Daoy (cell line): ENCODE data around the gene ZNF749. TPM values are rescaled to one million over a fixed set of nuclear protein-coding genes. Genes with fewer than 3 reads are reported as not detected.

Experiments
- DNase-seq: peaks from one replicate; pipeline ENCODE4 v3.0.0-alpha.2; 2015; ENCODE audit warnings: low read depth
- total RNA-seq: library from RNA; depleted of rRNA; stranded (reverse); fragments of >200 nt; shearing (Covaris generic); gene quantifications from 2 replicates; pipeline ENCODE4 v1.2.3, GENCODE V29; 2014; rRNA removed

The ZNF749 gene
- 11.2 and 16.2 TPM in 2 replicates for total RNA-seq

DNA sequence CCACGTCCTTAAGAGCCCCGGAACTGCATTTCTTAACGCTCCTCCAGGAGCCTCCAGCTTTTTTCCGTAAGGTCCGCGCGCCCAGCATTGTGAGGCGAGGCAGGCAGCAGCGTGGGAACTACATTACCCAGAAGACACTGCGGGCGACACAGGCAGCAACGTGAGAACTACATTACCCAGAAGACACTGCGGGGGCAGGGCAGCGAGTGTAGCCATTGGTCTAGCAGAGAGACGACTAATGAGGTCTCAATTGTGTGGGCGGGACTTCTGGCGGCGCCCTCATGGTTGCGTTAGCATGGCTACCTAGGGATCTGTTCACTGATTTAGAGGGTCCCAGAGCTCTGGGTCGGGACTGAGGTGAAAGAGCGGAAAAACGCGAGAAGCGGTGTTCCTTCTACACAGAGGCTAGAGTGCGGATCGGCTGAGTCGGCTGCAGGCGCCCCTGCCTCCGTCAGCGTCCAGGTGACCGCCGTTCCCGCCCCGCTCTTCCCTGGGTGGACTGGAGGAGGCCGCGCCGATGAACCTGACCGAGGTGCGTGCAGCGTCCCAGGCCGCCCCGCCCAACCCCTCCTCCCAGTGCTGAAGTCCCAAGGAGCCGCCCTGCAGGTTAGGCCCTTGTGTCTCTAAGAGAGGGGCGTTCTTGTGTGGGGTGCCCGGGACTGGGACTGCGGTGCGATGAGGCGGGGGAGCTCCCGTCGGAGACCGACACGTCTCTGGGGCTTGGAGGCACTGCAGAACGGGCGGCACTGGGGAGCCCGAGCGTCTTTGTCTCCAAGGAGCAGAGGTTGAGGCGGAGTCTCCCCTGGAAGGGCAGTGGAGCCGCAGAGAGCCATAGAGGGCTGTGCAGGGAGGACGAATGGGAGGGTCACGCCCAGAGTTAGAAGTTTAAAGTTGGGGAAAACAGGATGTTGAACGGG is at the start of gene ZNF749:
TSS of gene ZNF749 (plus strand) at position 264 of the 917 bp plus-strand sequence. CDS start at position 518, 254 bp downstream.
- peak; percentile 100 for DNase-seq

DNA sequence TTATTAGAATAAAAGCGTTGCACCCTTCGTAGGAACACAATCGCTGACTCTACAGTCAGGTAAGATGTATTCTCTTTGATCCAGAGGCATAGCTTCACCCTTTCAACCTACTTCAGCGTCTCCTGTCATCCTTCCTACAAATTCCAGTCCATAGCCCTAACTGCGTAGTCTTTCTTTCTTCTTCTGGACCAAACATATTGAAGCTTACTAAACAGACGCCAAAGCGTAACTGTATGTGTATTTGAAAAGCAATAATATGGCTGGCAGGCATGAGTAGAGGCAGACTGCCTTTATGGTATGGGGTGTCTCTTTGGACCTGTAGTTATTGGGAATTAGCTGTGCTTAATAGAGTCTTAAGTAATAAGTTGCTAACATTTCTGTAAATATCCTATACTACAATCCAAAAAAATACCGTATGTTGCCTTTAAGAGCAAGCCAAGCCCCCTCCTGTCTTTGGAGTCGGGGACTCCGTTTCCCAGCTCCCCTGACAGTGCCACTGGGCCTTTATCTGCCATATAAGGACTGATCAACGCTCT is 45.9 kb upstream of the ZNF749 start:
- no peak for DNase-seq

DNA sequence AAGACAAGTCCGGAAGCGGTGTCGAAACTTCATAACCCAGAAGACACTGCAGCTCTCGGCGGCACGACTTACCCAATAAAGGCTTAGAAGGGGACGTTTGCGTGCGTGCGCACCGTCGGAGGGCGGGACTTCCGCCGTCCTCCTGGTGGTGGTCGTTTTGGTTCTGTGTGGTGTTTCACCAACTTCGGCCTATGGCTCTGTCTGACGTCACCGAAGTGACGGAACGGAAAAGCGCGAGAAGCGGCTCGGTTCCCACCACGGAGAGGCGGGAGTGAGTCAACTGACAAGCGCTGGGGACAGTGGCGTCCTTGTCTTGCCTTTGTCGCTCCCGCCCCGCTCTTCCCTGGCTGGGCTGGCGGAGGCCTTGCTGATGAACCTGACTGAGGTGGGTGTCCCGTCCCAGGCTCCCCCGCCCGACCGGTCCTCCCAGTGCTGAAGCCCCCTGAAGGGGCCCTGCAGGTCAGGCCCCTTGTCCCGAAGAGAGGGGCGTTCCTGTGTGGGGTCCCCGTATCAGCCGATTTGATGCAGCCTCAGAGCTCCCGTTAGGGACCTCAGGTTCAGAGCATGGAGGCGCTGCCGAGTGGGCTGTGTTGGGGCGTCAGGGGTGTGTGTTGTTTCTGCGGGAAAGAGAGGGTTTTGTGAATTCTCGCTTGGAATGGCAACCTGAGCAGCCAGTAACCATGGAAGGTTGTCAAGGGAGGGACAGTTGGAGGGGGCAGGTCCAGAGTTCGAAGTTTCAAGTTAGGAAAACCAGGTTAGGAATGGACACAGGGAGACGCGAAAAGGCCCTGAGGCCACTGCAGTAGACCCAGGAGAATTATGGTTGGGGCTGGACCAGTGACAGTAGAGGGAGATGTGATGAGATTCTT is 45.2 kb upstream of the ZNF749 start, which contains the start of gene ZNF548:
TSS of gene ZNF548 (plus strand) at position 125 of the 869 bp plus-strand sequence. CDS start at position 371, 246 bp downstream.
- DNase-seq: peak; percentile 98

DNA sequence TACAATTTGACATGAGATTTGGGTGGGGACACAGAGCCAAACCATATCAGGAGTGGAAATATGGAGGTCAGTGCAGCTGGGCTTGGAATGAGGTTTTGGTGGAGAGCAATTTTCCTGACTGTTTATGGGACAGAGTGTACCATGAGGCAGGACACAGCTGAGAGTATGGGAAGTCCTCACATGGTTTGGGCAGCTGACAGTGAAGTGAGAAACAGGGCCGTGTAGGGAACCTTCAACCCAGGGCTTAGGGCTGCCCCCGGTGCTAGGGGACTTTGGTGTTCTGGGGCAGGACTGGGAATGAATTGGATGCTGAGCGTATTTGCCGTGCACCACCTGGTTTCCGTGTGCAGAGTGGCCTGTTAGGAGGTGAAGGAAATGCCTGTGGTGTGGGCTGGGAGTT is 39.4 kb upstream of the ZNF749 start:
- no peak for DNase-seq

DNA sequence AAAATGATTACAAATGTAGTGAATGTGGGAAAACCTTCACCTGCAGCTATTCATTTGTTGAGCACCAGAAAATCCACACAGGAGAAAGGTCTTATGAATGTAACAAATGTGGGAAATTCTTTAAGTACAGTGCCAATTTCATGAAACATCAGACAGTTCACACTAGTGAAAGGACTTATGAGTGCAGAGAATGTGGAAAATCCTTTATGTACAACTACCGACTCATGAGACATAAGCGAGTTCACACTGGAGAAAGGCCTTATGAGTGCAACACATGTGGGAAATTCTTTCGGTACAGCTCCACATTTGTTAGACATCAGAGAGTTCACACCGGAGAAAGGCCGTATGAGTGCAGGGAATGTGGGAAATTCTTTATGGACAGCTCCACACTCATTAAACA is 36.3 kb upstream of the ZNF749 start:
- DNase-seq: no peak

DNA sequence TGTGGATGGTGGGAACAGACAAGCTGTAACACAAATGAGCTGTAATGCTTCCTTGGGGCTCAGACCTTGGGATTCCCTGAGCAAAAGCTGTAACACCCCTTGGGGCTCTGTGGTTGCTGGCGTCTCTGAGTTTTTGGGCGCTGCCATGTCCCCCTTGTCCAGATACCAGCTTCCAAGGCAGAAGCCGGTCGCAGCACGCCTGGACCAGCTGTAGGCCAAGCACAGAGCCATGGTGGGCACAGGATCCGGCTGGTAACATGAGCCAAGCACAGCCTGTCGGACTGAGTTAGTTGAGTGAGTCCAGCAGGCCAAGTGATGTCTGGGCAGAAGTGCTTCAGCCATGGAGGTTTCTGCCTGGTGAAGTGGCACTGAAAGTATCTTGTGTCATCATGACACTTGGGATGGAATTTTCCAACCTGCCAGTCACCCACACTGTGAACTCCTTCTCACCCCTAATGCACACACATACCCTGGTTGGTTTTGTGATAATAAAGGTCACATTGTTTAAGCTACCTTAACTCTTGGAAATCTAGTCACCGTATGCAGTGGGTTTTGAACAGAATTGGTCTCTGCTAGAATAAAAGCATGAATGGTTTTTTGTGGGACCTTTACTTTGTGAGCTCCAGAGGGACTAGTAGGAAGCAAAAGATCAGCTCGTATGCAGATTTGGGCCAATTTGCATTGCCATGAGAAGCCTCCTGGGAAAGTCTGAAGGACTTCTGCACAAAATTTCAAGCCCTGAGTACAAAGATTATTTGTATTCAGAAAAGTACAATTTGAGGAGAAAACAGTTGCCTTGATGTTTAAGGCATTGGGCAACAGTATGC is 31.2 kb upstream of the ZNF749 start:
- DNase-seq: no peak

DNA sequence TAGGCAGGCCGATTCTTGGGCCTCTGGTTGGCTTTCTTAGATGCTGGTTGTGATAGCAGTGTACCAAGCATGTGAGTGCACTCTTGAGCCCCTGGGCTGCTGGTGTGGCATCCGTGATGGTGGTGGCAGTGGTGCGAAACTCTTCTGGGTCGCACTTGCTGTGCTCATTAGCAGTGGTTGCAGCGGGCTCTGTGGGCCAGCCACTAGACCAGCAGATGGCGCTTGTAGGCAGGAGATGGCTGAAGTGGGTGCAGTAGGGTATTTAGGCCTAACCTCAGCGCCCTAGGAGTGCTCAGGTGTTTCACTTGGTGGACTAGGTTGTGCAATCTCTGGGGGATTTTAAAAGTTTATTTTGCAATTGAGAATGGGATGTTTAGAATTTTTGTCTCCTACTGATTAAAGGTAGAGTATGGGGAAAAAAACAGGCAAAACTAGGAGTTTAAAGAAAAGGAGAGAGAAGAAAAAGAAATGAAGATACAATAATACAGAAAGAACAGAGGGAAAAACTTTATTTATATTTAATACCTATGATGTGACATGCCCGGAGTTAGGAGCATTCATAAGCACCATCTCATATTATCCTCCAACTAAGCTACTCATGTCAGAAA is 28.5 kb upstream of the ZNF749 start:
- peak; percentile 61 for DNase-seq

DNA sequence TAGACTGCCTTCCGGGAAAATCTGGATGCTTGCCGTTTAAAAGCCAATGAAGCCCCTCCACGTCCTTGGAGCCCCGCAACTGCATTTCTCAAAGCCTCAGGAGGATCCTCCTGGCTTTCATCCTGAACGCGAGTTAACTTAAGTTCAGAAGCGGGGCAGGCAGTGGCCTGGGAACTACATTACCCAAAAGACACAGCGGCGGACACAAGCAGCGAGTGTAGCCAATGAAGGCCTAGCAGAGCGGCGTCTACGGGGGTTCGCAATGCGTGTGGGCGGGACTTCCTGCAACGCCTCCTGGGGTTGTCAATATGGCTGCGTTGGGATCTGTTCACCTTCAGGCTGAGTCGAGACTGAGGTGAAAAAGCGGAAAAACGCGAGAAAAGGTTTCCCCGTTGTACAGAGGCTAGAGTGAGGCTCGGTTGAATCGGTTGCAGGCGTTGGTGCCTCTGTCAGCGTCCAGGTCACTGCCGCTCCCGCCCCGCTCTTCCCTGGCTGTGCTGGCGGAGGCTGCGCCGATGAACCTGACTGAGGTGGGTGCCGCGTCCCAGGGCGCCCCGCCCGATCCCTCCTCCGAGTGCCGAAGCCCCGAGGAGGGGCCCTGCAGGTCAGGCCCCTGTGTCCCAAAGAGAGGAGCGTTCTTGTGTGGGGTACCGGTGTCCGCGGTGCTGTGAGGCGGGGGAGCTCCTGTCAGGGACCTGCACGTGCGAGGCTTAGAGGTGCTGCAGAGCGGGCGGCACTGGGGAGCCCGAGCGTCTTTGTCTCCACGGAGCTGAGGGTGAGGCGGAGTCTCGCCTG is 24.1 kb upstream of the ZNF749 start, which contains the start of gene ZNF17:
TSS of gene ZNF17 (plus strand) at position 285 of the 795 bp plus-strand sequence. CDS start 2,455 bp downstream, outside the sequence.
- peak; percentile 96 for DNase-seq

DNA sequence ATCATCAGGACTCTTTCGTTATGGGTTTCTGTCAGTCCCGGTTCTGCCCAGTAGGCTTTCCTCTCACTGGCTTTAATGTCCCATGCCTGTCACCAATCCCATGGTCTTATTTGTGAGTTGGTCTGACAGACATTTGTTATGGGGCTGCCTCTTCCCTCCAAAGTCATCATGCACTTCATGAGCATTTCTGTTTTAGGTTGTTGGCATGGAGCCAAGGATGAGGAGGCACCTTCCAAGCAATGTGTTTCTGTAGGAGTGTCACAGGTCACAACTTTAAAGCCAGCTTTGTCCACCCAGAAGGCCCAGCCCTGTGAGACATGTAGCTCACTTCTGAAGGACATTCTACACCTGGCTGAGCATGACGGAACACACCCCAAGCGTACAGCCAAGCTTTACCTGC is 15.7 kb upstream of the ZNF749 start:
- no peak for DNase-seq

DNA sequence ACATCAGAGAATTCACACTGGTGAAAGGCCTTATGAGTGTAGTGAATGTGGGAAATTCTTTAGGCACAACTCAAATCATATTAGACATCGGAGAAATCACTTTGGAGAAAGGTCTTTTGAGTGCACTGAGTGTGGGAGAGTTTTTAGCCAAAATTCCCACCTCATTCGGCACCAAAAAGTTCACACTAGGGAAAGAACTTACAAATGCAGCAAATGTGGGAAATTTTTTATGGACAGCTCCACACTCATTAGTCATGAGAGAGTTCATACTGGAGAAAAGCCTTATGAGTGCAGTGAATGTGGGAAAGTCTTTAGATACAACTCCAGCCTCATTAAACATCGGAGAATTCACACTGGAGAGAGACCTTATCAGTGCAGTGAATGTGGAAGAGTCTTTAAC is 14.1 kb upstream of the ZNF749 start:
- no peak for DNase-seq

DNA sequence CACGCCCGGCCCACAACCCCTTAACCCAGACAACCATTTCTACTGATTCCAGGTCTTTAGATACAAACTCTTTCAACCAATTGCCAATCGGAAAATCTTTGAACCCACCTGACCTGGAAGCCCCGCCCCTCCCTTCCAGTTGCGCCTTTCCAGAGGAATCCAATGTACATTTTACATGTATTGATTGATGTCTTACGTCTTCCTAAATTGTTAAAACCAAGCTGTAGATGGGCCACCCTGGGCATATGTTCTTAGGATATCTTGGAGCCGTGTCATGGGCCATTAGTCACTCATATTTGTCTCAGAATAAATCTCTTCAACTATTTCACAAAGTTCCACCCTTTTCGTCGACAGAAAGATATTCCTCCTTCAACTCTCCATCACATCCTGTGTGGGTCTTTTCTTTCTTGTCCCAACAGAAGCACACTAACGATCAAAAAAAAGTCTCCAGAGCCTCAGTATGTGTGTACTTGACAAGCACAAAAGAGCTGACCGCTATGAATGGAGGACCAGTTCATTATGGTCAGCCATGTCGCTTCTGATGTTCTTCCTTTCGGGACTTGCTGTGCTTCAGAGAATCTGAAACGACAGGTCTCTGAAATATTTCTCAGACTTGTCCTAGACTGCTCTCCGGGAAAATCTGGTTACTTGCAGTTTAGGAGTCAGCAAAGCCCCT is 601 bp upstream of the ZNF749 start:
- no peak for DNase-seq

DNA sequence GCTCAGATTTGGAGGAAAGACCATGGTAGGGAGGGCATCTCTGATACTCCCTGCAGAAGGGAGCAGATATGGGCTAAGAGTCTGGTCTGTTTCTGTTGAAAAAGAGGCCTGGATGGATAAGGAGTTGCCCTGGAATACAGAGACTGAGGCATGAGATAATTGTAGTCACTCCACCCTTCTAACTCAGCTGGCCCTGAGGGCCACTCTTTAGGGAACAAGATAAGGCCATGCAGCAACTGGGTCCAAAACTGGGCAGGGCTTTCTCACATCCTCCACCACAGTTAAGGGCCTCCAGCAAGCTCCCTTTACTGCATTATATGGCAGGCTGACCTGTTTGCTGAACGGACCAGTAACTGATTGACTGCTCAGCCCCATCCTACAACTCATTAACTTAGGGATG is 1.3 kb downstream of the ZNF749 start:
- no peak for DNase-seq

DNA sequence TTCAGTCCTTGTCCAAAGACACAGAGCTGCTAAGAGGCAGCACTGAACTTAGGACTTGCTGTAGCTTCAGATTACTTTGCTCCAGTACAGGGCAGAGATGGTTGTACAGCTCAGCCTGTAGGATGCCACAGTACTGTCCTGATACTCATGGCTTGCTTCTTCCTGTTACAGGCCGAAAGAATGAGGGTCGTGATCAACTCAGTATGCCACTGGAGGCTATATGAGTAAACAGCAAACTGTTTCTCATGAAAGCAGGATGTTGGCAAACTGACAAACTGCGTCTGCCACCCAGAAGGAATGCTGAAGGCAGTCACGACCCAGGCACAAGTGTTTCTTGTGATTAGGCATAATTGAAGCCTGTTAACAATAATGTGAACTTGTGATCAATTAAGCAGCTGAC is 2.8 kb downstream of the ZNF749 start:
- no peak for DNase-seq

DNA sequence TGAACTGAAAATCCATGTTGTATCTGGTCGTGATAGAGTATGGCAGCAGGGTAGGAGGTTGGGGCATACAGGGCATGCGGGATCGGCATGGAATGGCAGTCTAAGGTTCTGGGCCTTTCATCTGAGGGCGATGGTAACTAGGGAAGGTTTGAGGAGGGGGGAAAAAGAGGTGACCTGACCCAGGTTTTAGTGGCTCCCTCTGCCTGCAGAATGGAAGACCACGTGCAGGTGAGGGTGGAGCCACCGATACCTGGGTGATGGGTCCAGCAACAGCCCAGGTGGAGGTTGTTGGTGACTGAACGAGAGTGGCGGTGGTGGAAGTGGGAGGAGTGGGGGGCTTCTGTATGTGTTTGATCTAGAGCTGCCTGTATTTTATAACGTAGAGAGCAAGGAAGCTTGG is 3.8 kb downstream of the ZNF749 start:
- no peak for DNase-seq

DNA sequence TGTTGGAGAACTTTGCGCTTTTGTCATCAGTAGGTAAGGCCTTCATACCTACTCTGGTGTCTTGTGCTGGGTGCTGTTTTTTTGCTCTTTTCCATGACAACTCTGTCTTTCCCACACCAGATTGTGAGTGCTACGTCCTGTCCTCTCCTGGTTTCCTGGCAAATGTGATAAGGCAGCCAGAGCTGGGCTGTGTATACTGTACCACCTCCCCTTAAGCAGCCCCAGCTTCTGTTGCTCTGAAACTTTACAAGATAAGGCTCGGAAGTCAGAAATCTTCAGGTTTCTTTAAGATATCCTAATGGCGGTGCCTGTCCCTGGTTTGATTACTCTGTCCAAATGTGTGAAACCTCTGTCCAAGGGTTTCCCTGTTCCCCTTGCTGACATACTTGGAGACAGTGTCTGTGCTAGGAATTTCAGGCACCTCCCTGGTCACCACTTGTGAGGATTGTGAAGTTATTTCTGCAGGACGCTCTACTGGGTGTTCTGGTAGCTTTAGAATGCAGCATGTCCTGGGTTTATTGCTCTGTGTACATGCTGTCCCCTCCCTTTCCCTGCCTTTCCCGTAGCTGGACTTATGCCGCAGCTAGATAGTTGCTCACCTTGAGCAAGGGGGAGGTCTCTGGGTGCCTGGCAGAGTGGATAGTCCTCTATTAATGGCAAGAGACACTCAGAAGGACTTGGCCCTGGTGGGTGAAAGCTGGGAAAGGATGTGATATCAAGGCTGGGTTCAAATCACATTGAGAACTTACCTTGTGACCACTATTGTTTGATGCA is 7.0 kb downstream of the ZNF749 start:
- no peak for DNase-seq

DNA sequence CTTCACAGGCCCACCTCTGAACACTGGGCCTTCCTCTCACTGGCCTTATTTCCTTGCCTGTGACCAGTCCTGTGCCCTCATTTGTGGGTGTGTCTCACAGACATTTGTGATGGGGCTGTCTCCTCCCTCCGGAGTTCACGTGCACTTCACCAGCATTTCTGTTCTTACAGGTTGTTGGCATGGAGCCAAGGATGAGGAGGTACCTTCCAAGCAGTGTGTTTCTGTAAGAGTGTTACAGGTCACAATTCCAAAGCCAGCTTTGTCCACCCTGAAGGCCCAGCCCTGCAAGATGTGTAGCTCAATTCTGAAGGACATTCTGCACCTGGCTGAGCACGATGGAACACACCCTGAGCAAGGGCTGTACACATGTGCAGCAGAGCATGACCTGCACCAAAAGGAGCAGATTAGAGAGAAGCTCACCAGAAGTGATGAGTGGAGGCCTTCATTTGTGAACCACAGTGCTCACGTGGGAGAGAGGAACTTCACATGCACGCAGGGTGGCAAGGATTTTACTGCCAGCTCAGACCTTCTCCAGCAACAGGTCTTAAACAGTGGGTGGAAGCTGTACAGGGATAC is 8.1 kb downstream of the ZNF749 start:
- DNase-seq: no peak

DNA sequence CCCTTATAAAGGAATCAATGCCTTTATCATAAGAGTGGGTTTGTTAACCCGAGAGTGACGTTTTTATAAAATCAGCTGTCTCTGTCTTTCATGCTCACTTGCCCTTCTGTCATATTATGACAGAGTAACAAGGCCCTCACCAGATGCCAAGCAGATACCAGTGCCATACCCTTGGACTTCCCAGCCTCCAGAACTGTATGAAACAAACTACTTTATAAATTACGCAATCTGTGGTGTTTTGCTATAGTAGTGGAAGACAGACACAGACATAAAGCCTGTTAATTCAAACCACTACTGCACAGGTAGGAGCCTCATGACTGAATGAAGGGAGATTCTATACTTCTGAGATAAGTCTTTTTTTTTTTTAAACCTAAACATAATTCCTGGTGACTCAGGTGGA is 17.2 kb downstream of the ZNF749 start:
- DNase-seq: no peak
